ENCODE measurements around the gene JARID2. TPM values are rescaled to one million over a fixed set of nuclear protein-coding genes. Genes with fewer than 3 reads are reported as not detected.
A peak's percentile ranks its signal among the peaks of the same experiment; 100 is the strongest.

Gene JARID2
- total and polyA plus RNA-seq, 2 of the 13 experiments (the other 11 are each of a cell fraction or from before 2014, with no cell fraction given): 7.5 to 10.3 TPM

DNA sequence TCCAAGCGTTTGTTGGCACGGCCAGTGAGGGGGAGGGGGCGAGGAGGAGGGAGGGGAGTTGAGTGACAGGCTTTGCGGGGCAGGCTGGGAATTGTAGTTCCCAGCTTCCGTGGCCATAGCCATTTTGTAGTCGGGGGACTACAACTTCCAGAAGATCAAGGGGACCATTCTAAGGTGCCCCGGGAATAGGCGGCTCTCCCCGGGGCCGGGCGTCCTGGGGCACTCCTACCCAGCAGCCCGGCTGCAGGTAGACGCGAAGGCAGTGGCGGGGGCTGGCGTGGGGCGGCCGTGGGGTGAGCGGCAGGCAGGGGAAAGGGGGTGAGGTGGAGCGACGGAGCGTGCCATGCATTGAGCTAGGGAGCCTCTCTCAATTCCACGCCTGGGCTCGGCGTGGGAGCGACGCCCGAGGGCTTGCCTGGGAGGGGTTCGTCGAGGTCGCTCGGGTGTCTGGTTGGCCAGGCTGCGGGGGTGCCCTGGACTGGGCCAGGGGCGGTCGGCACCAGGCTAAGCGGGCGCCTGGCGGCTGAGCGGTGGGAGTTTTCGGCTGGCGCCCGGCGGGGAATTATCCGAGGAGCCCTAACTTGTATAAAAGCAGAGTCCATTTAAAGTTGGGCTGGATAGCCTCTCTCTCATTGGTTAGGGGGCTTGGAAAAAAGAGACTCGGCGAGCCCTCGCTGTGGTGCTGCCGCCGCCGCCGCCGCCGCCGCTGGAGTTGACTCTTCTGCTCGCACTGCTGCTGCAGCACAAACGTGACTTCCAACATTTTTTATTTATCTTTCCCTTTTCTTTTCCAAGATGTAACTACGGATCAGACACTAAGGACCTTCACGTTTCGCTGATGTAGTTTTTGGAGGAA is at the start of gene JARID2 (continued):
- TF ChIP-seq, protein P1, sequence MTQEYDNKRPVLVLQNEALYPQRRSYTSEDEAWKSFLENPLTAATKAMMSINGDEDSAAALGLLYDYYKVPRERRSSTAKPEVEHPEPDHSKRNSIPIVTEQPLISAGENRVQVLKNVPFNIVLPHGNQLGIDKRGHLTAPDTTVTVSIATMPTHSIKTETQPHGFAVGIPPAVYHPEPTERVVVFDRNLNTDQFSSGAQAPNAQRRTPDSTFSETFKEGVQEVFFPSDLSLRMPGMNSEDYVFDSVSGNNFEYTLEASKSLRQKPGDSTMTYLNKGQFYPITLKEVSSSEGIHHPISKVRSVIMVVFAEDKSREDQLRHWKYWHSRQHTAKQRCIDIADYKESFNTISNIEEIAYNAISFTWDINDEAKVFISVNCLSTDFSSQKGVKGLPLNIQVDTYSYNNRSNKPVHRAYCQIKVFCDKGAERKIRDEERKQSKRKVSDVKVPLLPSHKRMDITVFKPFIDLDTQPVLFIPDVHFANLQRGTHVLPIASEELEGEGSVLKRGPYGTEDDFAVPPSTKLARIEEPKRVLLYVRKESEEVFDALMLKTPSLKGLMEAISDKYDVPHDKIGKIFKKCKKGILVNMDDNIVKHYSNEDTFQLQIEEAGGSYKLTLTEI (CRISPR knock-in tag; conservative IDR thresholded peaks at IDR 0.05): no peak
- TF ChIP-seq ZC3H13 (CRISPR knock-in tag; IDR thresholded peaks at IDR 0.05) (peak; percentile 17; the same call in 1 of the 2 replicates), DNMT1 (CRISPR knock-in tag; IDR thresholded peaks at IDR 0.05) (no peak; the same call in 1 of the 2 replicates), ZNF670 (CRISPR knock-in tag; IDR thresholded peaks at IDR 0.05; ENCODE audit: borderline replicate concordance) (peak; percentile 92), PHF20 (CRISPR knock-in tag; IDR thresholded peaks at IDR 0.05) (no peak; the same call in 1 of the 2 replicates), TBP (CRISPR knock-in tag; IDR thresholded peaks at IDR 0.05) (peak; percentile 45; the same call in 1 of the 2 replicates), ATAD3A (CRISPR knock-in tag; IDR thresholded peaks at IDR 0.05) (no peak; the same call in 1 of the 2 replicates), SOX6 (IDR thresholded peaks at IDR 0.05) (no peak), SOX6 (CRISPR knock-in tag; IDR thresholded peaks at IDR 0.05) (peak; percentile 34; the same call in 1 of the 2 replicates)
- TF ChIP-seq, protein P2, sequence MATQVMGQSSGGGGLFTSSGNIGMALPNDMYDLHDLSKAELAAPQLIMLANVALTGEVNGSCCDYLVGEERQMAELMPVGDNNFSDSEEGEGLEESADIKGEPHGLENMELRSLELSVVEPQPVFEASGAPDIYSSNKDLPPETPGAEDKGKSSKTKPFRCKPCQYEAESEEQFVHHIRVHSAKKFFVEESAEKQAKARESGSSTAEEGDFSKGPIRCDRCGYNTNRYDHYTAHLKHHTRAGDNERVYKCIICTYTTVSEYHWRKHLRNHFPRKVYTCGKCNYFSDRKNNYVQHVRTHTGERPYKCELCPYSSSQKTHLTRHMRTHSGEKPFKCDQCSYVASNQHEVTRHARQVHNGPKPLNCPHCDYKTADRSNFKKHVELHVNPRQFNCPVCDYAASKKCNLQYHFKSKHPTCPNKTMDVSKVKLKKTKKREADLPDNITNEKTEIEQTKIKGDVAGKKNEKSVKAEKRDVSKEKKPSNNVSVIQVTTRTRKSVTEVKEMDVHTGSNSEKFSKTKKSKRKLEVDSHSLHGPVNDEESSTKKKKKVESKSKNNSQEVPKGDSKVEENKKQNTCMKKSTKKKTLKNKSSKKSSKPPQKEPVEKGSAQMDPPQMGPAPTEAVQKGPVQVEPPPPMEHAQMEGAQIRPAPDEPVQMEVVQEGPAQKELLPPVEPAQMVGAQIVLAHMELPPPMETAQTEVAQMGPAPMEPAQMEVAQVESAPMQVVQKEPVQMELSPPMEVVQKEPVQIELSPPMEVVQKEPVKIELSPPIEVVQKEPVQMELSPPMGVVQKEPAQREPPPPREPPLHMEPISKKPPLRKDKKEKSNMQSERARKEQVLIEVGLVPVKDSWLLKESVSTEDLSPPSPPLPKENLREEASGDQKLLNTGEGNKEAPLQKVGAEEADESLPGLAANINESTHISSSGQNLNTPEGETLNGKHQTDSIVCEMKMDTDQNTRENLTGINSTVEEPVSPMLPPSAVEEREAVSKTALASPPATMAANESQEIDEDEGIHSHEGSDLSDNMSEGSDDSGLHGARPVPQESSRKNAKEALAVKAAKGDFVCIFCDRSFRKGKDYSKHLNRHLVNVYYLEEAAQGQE (IDR thresholded peaks at IDR 0.05; ENCODE audit: borderline replicate concordance in 1 of 2, low read depth in 1 of 2, low read length in 2 of 2): peak in 1 of 2 experiments; percentile 15; a peak in 1 of 4 replicates
- TF ChIP-seq, protein P3, sequence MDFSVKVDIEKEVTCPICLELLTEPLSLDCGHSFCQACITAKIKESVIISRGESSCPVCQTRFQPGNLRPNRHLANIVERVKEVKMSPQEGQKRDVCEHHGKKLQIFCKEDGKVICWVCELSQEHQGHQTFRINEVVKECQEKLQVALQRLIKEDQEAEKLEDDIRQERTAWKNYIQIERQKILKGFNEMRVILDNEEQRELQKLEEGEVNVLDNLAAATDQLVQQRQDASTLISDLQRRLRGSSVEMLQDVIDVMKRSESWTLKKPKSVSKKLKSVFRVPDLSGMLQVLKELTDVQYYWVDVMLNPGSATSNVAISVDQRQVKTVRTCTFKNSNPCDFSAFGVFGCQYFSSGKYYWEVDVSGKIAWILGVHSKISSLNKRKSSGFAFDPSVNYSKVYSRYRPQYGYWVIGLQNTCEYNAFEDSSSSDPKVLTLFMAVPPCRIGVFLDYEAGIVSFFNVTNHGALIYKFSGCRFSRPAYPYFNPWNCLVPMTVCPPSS (IDR thresholded peaks at IDR 0.05): no peak
- TF ChIP-seq, protein P4, sequence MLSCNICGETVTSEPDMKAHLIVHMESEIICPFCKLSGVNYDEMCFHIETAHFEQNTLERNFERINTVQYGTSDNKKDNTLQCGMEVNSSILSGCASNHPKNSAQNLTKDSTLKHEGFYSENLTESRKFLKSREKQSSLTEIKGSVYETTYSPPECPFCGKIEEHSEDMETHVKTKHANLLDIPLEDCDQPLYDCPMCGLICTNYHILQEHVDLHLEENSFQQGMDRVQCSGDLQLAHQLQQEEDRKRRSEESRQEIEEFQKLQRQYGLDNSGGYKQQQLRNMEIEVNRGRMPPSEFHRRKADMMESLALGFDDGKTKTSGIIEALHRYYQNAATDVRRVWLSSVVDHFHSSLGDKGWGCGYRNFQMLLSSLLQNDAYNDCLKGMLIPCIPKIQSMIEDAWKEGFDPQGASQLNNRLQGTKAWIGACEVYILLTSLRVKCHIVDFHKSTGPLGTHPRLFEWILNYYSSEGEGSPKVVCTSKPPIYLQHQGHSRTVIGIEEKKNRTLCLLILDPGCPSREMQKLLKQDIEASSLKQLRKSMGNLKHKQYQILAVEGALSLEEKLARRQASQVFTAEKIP (CRISPR knock-in tag; IDR thresholded peaks at IDR 0.05; ENCODE audit: borderline replicate concordance): no peak
- TF ChIP-seq, protein P5, sequence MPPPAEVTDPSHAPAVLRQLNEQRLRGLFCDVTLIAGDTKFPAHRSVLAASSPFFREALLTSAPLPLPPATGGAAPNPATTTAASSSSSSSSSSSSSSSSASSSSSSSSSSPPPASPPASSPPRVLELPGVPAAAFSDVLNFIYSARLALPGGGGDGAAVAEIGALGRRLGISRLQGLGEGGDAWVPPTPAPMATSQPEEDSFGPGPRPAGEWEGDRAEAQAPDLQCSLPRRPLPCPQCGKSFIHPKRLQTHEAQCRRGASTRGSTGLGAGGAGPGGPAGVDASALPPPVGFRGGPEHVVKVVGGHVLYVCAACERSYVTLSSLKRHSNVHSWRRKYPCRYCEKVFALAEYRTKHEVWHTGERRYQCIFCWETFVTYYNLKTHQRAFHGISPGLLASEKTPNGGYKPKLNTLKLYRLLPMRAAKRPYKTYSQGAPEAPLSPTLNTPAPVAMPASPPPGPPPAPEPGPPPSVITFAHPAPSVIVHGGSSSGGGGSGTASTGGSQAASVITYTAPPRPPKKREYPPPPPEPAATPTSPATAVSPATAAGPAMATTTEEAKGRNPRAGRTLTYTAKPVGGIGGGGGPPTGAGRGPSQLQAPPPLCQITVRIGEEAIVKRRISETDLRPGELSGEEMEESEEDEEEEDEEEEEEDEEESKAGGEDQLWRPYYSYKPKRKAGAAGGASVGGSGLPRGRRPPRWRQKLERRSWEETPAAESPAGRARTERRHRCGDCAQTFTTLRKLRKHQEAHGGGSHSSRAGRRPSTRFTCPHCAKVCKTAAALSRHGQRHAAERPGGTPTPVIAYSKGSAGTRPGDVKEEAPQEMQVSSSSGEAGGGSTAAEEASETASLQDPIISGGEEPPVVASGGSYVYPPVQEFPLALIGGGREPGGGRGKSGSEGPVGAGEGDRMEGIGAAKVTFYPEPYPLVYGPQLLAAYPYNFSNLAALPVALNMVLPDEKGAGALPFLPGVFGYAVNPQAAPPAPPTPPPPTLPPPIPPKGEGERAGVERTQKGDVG (CRISPR knock-in tag; IDR thresholded peaks at IDR 0.05; ENCODE audit: borderline replicate concordance): no peak

Data from HepG2 (cell line).